Gastroesophageal sphincter (tissue), 3 donors: ENCODE results near the gene FSHR.

Source experiments
- EP300 ChIP-seq: sonication (generic); formaldehyde crosslinking; IDR thresholded peaks from one replicate; pipeline ENCODE4 v1.6.1; 2017; ENCODE audit warnings: antibody characterized with exemption, mild to moderate bottlenecking
- POLR2A ChIP-seq, 2 donors: fragments of 450-650 bp; IDR thresholded peaks; one replicate each; pipeline ENCODE4 v1.6.1; 2017; ENCODE audit warnings: antibody characterized with exemption in 2 of 2, mild to moderate bottlenecking in 2 of 2, moderate library complexity in 1 of 2
- POLR2AphosphoS5 ChIP-seq: sonication (generic); formaldehyde crosslinking; IDR thresholded peaks from one replicate; pipeline ENCODE4 v1.6.1; 2017; ENCODE audit warnings: antibody characterized with exemption
- TF ChIP-seq, protein P1 (sequence below), 4 experiments: fragments of 200-600 bp in 2 of 4; fragments of 450-650 bp in 2 of 4; sonication (generic) in 1 of 4; IDR thresholded peaks; one replicate each; pipeline ENCODE4 v1.5.1; 2017 to 2019; ENCODE audit warnings: antibody characterized with exemption in 4 of 4, mild to moderate bottlenecking in 2 of 4, moderate library complexity in 2 of 4

GRCh38 chr2:49070716-49071115 lies 83.6 kb downstream of the FSHR start:
- TF ChIP-seq POLR2AphosphoS5 (no peak), EP300 (no peak), POLR2A (IDR thresholded peaks at IDR 0.05) (no peak)
- TF ChIP-seq, protein P1, sequence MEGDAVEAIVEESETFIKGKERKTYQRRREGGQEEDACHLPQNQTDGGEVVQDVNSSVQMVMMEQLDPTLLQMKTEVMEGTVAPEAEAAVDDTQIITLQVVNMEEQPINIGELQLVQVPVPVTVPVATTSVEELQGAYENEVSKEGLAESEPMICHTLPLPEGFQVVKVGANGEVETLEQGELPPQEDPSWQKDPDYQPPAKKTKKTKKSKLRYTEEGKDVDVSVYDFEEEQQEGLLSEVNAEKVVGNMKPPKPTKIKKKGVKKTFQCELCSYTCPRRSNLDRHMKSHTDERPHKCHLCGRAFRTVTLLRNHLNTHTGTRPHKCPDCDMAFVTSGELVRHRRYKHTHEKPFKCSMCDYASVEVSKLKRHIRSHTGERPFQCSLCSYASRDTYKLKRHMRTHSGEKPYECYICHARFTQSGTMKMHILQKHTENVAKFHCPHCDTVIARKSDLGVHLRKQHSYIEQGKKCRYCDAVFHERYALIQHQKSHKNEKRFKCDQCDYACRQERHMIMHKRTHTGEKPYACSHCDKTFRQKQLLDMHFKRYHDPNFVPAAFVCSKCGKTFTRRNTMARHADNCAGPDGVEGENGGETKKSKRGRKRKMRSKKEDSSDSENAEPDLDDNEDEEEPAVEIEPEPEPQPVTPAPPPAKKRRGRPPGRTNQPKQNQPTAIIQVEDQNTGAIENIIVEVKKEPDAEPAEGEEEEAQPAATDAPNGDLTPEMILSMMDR (IDR thresholded peaks at IDR 0.05) = no peak
